ENCODE data around the gene PAF1.

- no peak for TF ChIP-seq EZH2phosphoT487 (IDR thresholded peaks at IDR 0.05)
- TF ChIP-seq CTCF (IDR thresholded peaks at IDR 0.05): no peak
- no peak for TF ChIP-seq EZH2 (IDR thresholded peaks at IDR 0.05)
Observed at GRCh38 chr19:39412867-39413271, 22.0 kb upstream of the PAF1 start.

Measured in neural progenitor cell (in vitro differentiated cells).